ENCODE measurements around the gene PIK3C2A. TPM values are rescaled to one million over a fixed set of nuclear protein-coding genes. Genes with fewer than 3 reads are reported as not detected.
A peak's percentile ranks its signal among the peaks of the same experiment; 100 is the strongest.

Gene PIK3C2A
- total RNA-seq, 1 donor = 60.0 TPM

DNA sequence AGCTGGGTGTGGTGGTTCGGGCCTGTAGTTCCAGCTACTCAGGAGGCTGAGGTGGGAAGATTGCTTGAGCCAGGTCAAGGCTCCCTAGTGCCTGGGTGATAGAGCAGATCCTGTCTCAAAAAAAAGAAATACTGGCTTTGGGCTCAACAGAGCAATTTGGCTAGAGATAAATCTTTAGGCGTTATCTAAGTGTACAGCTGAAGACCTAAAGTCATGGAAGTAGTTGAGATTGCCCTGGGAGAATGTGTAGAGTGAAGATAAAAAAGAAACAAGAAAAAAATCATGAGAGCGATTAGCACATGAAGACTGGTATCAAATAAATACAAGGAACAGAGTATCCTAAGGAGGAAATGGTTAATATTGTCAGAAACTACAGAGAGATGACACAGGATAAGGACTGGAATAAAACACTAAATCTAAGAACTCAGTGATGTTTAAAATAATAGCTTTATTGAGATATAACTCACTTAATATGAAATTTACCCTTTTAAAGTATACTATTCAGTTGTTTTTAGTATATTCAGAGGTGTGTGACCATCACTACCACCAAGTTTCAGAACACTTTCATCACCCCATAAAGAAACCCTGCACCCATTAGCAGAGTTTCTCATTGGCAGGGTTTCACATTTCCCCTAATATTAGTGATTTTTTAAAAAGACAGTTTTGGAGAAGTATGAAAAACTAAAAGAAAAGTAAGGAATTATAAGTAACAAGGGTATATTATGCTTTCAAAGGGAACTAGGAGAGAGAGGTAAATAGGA is 20.7 kb downstream of the PIK3C2A start:
- no peak overlapping the region for H3K4me3 ChIP-seq (ENCODE audit: low read depth, low read length)
- TF ChIP-seq, protein P1, sequence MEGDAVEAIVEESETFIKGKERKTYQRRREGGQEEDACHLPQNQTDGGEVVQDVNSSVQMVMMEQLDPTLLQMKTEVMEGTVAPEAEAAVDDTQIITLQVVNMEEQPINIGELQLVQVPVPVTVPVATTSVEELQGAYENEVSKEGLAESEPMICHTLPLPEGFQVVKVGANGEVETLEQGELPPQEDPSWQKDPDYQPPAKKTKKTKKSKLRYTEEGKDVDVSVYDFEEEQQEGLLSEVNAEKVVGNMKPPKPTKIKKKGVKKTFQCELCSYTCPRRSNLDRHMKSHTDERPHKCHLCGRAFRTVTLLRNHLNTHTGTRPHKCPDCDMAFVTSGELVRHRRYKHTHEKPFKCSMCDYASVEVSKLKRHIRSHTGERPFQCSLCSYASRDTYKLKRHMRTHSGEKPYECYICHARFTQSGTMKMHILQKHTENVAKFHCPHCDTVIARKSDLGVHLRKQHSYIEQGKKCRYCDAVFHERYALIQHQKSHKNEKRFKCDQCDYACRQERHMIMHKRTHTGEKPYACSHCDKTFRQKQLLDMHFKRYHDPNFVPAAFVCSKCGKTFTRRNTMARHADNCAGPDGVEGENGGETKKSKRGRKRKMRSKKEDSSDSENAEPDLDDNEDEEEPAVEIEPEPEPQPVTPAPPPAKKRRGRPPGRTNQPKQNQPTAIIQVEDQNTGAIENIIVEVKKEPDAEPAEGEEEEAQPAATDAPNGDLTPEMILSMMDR (IDR thresholded peaks at IDR 0.05; ENCODE audit: insufficient read depth, low read length) = no peak
- no peak for DNase-seq (ENCODE audit: low read depth)

DNA sequence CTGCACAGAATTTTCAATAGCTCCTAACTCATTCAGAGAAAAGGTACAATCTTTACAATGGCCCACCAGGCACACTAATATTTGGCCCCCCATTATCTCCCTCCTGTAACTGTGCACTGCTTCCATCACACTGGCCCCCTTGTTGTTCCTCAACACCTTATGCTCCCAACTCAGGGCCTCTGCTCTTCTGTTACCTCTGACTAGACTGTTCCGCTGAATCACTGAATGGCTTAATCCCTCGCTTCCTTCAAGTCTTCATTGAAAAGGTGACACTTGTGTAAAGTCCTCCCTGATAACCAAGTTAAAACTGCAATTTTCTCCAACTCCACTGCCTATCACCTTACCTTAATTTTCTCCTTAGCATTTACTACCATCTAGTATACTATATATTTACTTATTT is 21.8 kb downstream of the PIK3C2A start:
- H3K4me3 ChIP-seq (ENCODE audit: low read depth, low read length) = no peak overlapping the region
- DNase-seq (ENCODE audit: low read depth) = no peak
- TF ChIP-seq, protein P1 (IDR thresholded peaks at IDR 0.05; ENCODE audit: insufficient read depth, low read length) = no peak

DNA sequence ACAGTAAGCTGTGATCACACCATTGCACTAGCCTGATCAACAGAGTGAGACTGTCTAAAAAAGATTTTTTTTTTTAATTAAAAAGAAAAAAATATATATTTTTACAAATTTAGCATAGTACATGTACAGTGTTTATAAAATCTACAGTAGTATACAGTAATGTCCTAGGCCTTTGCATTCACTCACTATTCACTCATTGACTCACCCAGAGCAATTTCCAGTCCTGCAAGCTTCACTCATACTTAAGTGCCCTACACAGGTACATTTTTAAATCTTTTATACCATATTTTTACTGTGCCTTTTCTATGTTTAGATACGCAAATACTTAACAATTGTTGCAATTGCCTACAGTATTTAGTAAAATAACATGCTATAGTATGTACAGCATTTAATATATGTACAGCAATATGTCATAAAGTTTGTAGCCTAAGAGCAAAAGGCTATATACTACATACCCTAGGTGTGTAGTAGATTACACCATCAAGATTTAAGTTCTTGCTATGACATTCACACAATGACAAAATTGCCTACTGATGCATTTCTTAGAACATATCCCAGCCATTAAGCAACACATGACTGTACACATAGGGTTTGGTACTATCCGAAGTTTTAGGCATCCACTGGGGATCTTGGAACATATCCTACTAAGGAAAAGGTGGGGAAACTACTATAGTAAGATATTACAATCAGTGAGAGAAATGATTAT is 22.8 kb downstream of the PIK3C2A start:
- H3K4me3 ChIP-seq (ENCODE audit: low read depth, low read length) = no peak overlapping the region
- no peak for DNase-seq (ENCODE audit: low read depth)
- TF ChIP-seq, protein P1 (IDR thresholded peaks at IDR 0.05; ENCODE audit: insufficient read depth, low read length) = no peak

DNA sequence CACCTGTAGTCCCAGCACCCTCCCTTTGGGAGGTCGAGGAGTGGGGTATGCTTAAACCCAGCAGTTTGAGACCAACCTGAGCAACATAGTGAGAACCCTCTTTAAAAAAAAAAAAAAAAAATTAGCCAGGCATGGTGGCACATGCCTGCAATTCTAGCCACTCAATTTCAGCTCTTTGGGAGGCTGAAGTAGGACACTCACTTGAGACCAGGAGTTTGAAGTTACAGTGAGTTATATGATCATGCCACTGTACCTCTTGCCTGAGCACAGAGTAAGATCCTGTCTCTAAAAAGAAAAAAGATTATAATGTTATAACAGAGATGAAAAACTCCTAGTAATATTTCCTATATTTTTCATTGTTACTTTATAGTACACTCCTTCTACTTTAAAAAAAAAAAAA is 23.9 kb downstream of the PIK3C2A start:
- DNase-seq (ENCODE audit: low read depth) = no peak
- TF ChIP-seq, protein P1 (IDR thresholded peaks at IDR 0.05; ENCODE audit: insufficient read depth, low read length) = no peak
- H3K4me3 ChIP-seq (ENCODE audit: low read depth, low read length) = no peak overlapping the region

DNA sequence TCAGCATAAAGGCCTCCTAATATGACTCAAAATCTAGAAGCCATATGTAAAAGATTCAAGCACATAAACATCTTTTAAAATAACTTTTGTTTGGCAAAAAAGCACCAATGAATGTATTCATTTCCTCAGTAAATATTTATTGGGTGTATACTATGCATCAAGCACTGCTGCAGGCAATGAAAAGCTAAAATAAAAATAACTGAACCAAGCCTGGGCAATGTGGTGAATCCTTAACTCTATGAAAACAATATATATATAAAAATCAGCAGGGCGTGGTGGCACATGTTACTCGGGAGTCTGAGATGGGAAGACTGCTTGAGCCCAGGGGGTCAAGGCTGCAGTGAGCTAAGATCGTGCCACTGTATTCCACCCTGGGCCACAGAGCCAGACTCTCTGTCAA is 27.8 kb downstream of the PIK3C2A start:
- TF ChIP-seq, protein P1 (IDR thresholded peaks at IDR 0.05; ENCODE audit: insufficient read depth, low read length) = no peak
- H3K4me3 ChIP-seq (ENCODE audit: low read depth, low read length) = no peak overlapping the region
- DNase-seq (ENCODE audit: low read depth) = no peak

DNA sequence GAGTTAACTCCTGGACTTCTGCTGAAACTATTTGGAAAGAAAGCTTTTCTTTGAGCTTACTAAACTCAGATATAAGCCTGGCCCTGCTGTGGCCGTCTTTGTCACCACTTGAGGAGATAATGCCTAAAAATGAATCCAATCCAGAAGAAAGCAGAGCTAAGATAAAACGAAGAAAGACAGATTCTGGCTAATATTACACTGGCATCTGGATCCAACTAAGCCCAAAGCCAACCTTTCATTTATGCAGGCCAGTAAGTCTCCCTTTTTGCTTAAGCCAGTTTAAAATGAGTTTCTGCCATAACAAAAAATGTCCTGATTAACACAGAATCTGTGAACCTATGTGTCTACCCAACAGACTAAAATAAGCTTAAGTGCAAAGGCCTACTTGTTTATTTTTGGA is 34.5 kb downstream of the PIK3C2A start:
- TF ChIP-seq, protein P1 (IDR thresholded peaks at IDR 0.05; ENCODE audit: insufficient read depth, low read length) = no peak
- peak; percentile 48 for DNase-seq (ENCODE audit: low read depth)

More for the DNA sequence above, 34.5 kb downstream of the PIK3C2A start:
- no peak overlapping the region for H3K4me3 ChIP-seq (ENCODE audit: low read depth, low read length)

Measured in fibroblast of the aortic adventitia (primary cell).